GM18499 (cell line): ENCODE measurements around the gene ATG7.
A peak's percentile ranks its signal among the peaks of the same experiment; 100 is the strongest.
"Not testable (repeated sequence)": the region's sequence is repeated elsewhere in the genome, so short reads cannot be mapped to it uniquely, and the experiment has no call there.

Experiments used
- ATAC-seq: cut with Tn5 transposase; IDR thresholded peaks from one replicate; pipeline ENCODE4 v1.9.1; 2021; ENCODE audit warnings: moderate number of reproducible peaks; ENCODE audit not compliant: insufficient read depth, unreplicated experiment

The ATG7 gene

GRCh38 chr3:11250902-11251806, 21.0 kb upstream of the ATG7 start:
- no peak for ATAC-seq

- ATAC-seq = no peak
These were observed 20.4 kb upstream of the ATG7 start for GRCh38 chr3:11251807-11252176.

- ATAC-seq = no peak
These were observed 17.3 kb upstream of the ATG7 start for GRCh38 chr3:11254876-11255275.

- ATAC-seq = not testable (repeated sequence)
These were observed 16.7 kb upstream of the ATG7 start for GRCh38 chr3:11255537-11255936.

GRCh38 chr3:11258958-11259357, 13.2 kb upstream of the ATG7 start:
- ATAC-seq = no peak

- no peak for ATAC-seq
These were observed 11.7 kb upstream of the ATG7 start for GRCh38 chr3:11260460-11260859.

GRCh38 chr3:11269007-11269406, 3.2 kb upstream of the ATG7 start:
- no peak for ATAC-seq

- ATAC-seq = no peak
These were observed 843 bp downstream of the ATG7 start for GRCh38 chr3:11272906-11273574.

- no peak for ATAC-seq
These were observed 1.7 kb downstream of the ATG7 start for GRCh38 chr3:11273891-11274291.

GRCh38 chr3:11274566-11275142, 2.5 kb downstream of the ATG7 start:
- no peak for ATAC-seq

- ATAC-seq = no peak
These were observed 3.7 kb downstream of the ATG7 start for GRCh38 chr3:11275926-11276325.

GRCh38 chr3:11276901-11277300, 4.7 kb downstream of the ATG7 start:
- no peak for ATAC-seq

- no peak for ATAC-seq
These were observed 10.3 kb downstream of the ATG7 start for GRCh38 chr3:11282250-11283138.

GRCh38 chr3:11283139-11283475, 10.9 kb downstream of the ATG7 start:
- ATAC-seq = no peak

GRCh38 chr3:11284011-11284410, 11.8 kb downstream of the ATG7 start:
- no peak for ATAC-seq

GRCh38 chr3:11285471-11285870, 13.3 kb downstream of the ATG7 start:
- no peak for ATAC-seq

GRCh38 chr3:11287404-11287803, 15.2 kb downstream of the ATG7 start:
- ATAC-seq = no peak

GRCh38 chr3:11288021-11288491, 15.9 kb downstream of the ATG7 start:
- no peak for ATAC-seq

GRCh38 chr3:11288786-11289637, 16.8 kb downstream of the ATG7 start:
- peak; percentile 47 for ATAC-seq
